Activated CD4-positive, alpha-beta T cell treated with anti-CD3 and anti-CD28 coated beads for 1 hour (primary cell): ENCODE data around the gene KIFC3.
"Not testable (repeated sequence)": the region's sequence is repeated elsewhere in the genome, so short reads cannot be mapped to it uniquely, and the experiment has no call there.

Experiments
- DNase-seq: peaks from one replicate; pipeline ENCODE4 v3.0.0-alpha.2; 2020

The KIFC3 gene

DNA sequence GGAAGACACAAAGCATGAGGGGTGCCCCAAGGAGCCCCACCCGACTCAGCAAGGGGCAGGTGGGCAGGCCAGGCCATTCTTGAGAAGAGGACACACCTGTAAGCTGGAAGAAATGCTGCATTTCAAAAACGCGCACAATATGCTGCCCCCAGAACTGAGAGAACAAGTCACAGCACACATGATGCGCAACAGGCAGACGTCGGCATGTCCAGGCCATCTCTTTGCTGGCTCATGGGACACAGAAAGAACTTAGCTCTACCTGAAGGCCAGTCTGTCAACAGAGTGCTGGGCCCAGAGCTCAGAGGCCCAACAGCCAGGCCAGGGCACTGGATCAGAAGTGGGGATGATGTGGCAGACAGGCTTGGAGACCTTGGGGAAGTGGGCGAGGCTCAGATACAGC is 18.0 kb downstream of the KIFC3 start:
- no peak for DNase-seq

DNA sequence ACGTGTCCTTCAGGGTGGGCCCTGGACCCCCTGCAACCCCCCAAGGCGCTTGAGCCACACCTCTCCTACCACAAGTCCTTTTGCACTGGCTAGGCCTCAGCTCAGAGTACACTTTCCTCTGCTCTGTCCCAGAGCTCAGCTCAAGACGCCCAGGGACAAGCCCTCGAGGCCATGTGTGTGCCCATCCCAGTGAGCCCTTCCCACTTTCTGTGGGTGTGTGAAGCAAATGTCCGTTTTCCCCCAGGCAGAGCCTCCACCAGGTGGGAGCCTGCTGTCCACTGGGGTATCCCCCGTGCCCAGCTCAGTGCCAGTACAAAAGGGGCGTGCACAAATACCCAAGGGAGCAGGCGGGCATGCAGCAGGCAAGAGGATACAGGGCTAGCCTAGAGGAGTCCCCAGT is 18.4 kb downstream of the KIFC3 start:
- DNase-seq, result no peak

DNA sequence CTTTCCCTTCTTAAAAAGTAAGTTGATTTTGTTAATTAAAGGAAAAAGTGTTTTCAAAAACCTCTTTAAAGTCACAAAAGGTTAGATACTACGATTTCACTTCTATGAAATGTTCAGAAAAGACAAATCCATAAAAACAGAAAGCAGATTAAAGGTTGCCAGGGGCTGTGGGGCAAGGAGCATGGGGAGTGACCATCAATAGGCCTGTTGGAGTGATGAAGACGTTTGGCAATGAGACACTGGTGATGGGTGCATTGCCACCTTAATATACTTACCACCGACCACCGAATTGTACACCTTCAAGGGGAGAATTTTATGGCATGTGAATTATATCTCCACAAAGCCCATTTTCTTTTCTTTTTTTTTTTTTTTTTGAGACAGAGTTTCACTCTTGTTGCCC is 19.2 kb downstream of the KIFC3 start:
- no peak for DNase-seq

DNA sequence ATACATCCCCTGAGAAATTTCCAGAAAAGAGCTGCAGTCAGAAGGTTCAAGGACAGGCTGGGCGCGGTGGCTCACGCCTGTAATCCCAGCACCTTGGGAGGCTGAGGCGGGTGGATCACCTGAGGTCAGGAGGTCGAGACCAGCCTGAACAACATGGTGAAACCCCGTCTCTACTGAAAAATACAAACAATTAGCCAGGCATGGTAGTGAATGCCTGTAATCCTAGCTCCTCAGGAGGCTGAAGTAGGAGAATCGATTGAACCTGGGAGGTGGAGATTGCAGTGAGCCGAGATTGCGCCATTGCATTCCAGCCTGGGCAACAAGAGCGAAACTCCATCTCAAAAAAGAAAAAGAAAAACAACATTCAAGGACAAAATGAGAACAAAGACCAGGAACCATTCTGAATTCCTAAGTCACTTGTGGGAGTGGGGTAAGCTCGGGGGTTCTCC is 19.7 kb downstream of the KIFC3 start:
- DNase-seq, result not testable (repeated sequence)

DNA sequence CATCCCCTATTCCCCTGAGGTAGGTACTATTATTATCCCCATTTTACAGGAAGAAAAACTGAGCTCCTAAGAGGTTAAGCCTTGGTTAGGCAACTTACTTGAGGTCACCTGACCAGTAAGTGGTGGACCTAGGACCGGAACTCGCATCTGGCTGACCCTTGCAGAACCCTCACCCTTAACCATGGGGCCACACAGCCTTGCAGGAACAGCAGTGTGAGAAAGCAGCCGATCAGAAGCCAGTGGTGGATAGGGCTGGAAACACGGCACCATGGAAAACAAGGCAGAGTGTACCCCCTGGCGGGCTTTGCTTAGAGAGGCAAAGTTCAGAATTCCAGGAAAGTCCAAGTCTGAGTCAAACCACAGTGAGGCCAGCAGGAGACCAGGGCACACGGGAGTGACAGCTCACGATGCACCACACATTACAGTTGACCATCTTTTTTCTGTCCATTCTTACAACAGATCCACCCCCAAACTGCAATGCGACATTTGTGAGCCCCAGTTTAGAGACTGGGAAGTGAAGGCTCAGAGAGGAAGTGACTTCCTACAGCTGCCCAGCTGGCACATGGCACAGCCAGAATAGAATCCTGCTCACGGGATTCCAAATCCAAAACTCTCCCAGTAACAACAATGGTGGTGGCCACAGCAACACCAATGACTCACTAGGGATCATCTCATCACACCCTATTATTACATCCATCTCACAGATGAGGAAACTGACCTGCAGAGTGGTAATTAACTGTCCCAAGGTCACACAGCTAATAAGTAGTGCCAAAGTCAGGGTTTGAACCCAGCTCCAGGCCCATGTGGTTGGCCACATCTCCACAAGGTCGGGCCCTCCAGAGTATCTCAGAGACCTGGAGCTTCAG is 20.3 kb downstream of the KIFC3 start:
- no peak for DNase-seq

DNA sequence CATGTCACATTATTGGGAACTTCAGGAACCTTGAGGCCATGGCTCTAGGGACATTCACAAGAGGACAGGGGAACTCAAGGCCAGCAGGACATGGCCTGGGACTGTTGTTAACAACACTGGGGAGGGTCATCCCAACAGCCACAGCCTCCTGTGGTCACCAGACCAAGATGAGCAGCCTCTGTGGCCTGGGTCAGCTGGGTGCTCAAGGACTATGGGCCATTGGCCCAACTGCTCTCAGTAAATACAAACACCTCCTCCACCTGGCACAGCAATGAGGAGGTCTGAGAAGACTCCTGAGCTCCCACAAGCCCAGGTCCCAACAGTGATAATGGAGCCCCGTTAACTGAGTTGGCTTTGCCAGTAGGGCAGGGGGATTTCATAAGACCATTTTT is 20.9 kb downstream of the KIFC3 start:
- no peak for DNase-seq

DNA sequence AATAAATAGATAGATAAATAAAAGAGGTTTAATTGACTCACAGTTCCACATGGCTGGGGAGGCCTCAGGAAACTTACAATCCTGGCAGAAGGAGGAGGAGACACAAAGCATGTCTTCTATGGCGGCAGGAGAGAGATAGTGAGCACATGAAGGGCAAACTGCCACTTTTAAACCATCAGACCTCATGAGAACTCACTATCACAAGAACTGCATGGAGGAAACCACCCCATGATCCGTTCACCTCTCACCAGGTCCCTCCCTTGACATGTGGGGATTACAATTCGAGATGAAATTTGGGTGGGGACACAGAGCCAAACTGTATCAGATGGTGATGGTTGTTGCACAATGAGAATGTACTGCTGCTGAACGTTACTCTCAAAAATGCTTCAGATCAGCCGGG is 22.5 kb downstream of the KIFC3 start:
- not testable (repeated sequence) for DNase-seq

DNA sequence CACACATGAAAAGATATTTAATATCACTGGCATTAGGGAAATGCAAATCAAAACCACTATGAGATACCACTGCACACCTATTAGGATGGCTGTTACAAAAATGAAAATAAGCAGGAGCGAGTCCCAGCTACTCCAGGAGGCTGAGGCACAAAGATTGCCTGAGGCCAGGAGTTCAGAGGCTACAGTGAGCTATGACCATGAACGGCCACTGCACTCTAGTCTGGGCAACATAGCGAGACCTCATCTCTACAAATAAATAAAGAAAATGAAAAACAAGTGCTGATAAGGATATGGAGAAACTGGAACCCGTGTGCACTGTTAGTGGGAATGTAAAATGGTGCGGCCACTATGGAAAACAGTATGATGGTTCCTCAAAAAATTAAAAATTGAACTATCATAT is 23.6 kb downstream of the KIFC3 start:
- DNase-seq, result no peak

DNA sequence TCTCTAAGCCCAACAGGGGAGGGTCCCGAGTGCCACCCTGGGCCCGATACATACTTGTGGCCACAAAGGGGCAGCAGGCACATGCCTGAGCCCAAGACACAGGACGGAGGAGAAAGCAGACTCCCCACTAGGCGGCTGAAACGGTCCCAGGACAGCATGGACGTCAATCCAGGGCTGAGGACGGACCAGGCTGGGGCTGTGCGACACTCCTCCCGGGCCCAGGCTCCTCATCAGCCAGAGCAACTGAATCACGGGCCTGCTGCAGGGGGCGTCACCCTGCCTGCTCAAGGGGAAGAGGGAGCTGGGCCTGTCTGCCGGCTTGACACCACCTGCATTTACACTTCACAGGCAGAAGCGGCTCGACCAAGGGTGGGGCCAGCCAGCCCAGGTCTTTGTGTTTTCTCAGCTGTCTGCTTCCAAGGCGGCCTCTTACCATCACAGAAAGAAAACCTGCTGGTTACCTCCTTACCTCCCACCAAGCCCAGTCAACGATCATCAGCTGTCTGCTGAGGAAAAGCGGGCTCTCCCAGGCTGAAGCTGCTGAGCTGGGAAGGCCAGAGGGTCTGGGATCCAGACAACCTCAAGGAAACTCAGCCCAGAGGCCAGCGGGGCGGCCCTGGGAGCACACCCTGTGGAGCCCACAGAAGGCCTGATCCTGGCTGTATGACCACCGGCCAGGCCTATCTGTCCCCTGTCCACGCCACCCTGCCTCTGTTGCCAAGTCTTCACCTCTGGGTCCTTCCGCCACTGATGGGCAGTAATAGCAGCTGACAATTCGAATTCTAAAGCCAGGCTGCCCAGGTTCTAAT is 26.4 kb downstream of the KIFC3 start:
- no peak for DNase-seq

DNA sequence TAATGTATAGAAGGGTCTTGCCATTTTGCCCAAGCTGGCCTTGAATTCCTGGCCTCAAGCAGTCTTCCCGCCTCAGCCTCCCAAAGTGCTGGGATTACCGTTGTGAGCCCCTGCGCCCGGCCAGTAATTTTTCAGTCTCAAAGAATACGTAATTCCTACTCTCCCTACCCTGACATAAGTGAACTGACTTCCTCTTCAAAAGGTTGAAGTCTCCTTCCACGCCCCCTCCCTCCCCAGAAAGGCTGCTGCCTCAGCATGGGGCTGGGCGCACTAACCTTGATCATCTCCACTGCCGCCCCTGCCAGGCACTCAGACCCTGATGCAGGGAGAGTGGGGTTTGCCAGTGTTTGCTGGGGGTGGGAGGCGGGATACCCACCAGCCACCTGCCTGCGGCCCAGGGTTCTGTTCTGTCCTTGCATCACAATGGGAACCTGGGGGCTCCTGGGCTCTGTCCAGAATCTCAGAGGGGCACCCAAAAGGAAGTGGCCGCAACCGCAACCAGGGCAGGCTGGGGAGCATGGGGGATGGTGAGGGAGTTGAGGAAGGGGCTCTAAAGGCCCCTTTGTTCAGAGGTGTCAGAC is 27.5 kb downstream of the KIFC3 start:
- DNase-seq, result no peak

DNA sequence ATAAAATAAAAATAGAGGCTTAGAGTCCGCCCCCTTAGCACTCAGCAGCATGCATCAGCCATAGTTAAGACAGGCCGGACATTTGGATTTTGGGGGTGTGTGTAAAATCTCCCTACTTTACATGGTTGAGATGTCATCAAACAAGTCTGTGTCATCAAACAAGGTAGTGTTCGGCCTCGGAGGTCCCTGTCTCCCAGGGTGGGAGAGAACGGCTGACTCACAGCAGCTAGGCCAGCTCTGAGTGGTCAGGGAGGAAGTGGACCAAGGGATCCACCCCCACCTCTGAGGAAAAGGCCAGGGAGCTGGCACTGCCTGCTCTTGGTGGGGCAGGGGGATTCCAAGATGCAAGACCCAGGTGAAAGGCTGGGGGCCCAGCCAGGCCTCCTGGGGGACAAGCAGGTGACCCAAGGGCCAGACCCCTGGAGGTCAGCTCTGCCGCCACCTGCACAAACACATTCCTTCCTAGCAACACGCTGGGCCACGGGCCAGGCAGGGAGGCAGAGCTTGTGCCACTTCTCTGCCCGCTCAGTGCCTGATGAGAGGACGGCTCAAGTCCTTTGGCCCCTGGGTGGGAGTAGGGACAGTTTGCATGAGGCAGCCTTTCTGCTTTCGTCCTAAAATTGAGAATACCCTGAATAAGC is 28.5 kb downstream of the KIFC3 start:
- no peak for DNase-seq

DNA sequence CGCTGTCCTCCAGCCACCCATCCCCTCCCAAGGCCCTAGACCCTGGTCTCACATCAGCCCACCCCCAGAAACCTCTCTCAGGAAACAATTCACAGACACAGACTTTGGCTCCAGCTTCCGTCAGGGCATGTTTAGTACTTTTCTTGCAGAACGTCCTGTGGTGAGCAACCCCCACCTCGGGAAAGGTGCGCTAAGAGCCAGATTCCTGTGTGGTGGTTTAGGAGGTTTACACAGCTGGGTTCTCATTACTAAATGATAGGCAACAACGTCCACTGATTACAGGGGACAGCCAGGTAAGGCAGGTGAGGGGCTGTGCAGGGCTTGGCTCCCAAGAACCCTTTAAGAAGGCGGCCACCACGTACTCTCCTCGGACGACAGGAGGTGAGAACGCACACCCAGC is 29.3 kb downstream of the KIFC3 start:
- no peak for DNase-seq

DNA sequence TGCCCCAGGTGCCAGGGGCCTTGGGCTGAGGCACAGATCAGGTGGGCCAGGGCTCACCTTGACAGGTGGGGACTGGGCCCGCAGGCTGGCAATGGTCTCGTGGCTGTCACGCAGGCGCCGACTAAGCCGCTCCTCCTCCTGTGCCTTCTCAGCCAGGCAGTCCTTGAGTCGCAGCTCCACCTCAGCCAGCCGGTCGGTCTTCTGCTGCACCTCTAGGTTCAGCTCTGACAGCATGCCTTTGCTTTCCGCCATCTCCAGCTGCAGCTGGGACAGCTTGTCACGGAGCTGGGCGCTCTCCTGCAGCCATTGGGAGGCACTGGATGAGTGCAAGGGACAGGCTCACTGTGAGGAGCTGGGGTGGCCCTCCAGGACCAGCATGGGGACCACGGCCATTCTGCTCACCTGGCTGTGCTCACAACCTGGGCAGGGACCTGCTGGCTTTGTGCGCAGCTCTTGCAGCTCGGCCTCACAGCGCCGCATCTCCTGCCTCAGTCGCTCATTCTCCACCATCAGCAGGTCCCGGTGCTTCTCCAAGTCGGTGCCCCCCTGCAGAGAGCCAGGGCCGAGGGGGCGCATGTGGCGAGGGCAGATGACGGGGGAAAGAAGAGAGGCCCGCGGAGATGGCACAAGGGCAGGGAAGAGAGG is 31.0 kb downstream of the KIFC3 start:
- DNase-seq, result no peak

DNA sequence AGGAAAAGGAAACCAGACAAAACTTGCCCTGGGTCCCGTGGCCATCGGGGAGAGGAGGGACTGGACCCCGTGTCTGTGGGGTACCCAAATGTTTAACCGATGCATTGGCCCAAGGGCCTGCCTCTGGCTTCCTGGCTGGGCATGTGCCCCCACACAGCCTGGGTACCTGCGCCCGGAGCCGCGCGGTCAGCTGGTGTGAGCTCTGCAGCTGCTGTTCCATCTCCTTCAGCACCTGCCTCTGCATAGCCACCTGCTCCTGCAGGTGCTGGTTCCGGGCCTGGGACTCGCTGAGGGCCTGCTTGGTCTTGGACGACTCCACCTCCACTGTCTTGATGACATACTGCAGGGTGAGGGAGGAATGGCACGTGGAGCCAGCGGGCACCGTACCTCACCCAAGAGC is 31.9 kb downstream of the KIFC3 start:
- DNase-seq, result no peak

DNA sequence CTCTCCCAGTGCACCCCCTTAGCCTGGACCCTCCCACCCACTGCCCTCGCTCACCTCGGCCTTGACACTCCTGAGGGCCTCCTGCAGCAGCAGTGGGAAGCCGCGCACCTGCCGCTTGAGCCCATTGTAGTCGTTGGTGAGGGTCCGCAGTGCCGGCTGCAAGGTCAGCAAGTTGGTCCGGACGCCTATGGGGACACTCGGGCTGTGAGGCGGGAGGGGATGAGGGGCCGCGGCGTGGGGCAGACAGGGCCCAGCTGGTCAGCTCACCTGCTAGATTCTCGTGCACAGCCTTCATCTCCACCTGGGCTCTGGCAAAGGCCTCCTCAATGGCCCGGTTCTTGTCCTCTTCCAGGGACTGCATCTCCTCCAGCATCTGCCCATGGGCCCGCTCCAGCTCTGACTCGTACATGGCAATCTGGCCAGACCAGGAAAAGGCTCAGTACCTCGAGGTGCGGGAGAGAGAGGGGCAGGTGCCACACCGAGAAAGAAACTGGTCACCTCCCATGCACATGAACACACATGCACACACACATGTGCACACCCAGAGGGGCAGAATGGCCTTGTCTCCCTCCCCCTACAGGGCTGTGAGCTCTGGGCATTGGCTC is 32.6 kb downstream of the KIFC3 start:
- no peak for DNase-seq

DNA sequence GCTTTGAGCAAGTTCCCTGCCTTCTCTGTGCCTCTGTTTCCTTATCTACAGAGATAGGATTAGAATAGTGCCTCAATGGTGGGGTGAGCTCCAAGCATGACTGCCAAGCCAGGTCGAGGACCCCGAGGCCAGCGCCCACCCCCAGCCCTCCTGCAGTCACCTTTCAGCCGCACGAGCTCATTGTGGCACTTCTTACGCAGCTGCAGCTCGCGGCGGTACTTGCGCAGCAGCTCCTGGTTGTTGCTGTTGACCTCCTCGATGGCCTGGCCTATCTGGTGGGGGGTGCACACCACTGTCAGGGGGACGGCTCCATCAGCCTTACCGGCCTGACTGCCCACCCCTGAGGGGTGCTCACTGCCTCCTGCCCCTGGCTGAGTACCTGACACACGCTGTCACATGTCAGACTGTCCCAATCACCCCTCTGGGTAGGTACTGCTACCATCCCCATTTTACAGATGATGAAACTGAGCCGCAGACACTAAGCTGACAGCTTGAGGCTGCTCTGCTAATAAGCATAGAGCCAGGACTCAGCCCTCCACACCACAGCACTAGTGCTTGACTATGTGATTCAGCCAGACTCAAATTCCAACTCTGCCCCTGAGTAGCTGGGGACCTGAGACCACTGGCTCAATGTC is 35.5 kb downstream of the KIFC3 start:
- DNase-seq, result no peak

DNA sequence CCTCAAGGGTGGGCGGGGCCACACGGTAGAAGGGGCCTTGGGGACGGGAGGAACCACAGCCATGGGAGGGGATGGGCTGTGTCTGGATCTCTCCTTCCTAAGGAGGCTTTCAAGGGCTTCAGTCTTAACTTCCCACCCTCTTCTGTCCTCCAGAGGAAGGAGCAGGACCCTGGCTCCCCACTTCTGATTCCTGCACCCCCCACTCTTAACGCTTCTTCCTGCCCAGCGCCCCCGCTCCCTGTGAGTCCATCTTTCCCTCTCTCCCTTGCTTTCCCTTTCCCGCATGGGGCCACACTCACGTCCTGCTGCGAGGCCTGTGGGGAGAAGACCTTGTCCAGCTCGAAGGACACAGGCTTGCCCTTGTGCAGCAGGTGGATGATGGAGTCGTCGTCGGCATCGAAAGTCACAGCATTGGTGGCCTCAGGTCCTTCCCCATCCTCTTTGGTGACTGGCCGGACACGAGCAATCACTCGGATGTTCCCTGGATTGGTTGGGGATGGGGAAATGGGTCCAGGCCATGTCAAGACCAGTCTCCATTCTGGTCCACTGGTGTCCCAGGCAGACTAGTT is 37.0 kb downstream of the KIFC3 start:
- no peak for DNase-seq

DNA sequence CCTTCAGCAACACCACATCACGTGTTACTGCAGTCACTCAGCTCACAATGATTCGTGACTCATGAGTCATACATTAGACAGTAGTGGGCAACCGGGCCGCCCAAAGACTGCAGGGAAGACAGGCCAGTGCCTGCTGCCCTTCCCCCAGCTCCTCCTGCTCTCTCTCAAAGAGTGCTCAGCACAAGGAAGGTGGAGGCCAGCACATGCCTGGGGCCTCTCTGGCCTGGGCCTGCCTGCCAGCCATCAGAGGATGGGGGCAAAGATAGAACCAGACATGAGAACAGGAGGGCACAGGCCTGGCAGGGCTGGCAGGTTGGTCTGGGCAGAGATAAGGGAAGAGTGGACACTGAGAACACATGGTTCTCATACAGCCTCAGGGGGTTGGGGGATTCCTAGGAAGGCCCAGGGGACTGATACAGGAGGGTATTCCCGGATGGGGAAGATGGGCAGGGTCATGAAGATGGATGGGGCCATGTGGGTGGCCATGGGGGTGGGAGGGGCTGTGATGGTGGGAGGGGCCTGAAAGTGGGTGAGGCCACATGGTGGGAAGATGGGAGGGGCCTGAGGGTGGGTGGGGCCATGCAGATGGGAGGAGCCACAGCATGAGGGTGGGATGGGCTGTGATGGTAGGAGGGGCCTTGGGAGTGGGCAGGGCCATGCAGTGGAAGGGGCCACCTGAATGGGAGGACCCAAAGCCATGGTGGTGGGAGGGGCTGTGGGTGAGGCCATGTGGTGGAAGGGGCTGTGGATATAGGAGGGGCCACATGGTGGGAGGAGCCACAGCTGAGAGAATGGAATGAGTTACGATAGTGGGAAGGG is 37.7 kb downstream of the KIFC3 start:
- no peak for DNase-seq

DNA sequence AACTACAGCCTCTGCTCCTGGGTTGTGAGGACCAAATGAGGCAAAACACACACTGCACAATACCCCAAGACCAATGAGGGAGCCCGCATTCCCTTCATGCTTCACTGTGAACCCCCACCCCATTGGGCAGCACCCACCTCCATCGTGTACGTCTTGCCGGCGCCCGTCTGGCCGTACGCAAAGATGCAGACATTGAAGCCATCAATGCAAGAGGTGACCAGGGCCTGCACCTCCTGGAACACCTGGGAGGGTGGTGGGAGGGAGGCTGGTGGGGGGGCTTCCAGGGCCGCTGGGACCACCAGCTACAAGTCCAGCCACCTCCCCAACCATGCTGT is 38.3 kb downstream of the KIFC3 start:
- no peak for DNase-seq

DNA sequence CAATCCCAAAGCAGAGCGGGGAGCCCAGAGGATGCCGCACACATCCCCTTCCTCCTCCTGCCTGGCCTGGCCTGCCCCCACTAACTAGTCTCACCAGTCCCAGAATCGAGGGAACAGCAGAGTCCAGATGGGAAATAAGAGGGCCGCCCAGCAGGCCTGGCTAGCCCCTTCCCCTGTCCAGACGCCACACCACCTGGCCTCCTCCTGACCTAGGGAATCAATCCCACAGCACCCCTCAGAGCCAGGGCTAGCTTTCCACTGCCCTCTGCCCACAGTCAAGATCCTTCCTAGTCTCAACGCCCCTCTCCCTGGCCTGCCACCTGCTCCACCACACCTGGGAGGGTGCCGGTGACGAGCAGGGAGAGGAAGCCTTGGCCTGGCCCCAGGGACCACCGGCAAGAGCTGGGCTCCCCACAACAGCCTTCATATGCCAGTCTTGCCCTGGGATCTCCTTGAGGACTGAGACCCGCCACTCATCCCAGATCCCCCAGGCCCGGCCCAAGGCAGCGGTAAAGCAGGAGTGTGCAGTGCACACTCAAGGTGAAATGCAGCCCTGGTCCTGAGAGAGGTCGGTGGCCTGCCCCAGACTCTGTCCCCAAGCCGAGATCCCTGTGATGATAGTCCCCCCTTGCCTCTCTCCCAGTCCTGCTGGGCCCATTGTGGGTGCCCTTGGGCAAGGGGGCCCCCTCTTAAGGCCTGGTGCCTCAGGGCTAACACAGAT is 38.8 kb downstream of the KIFC3 start:
- DNase-seq, result no peak
